IPS-15b (cell line): ENCODE measurements around the gene VSIG1.

Experiments
- H3K27me3 ChIP-seq: one replicate; pipeline ENCODE4 v1.6.1; 2013; ENCODE audit warnings: low read length; ENCODE audit not compliant: control insufficient read depth, insufficient read depth
- H3K36me3 ChIP-seq: one replicate; pipeline ENCODE4 v1.6.1; 2013; ENCODE audit warnings: low read length; ENCODE audit not compliant: control insufficient read depth, insufficient read depth
- H3K4me1 ChIP-seq: one replicate; pipeline ENCODE4 v1.6.1; 2013; ENCODE audit warnings: mild to moderate bottlenecking, low read length; ENCODE audit not compliant: control insufficient read depth, insufficient read depth
- H3K4me3 ChIP-seq: one replicate; pipeline ENCODE4 v1.5.1; 2013; ENCODE audit warnings: low read depth, low read length
- H3K9ac ChIP-seq: one replicate; pipeline ENCODE4 v1.6.1; 2013; ENCODE audit warnings: low read depth, mild to moderate bottlenecking, low read length
- H3K9me3 ChIP-seq: one replicate; pipeline ENCODE4 v1.6.1; 2013; ENCODE audit warnings: mild to moderate bottlenecking, low read length; ENCODE audit not compliant: control insufficient read depth, insufficient read depth

The VSIG1 gene

GRCh38 chrX:108044554-108045256, at the start of gene VSIG1:
TSS of gene VSIG1 (plus strand) at chrX:108045065. CDS start at chrX:108045131, 66 bp downstream.
- H3K9ac ChIP-seq = no peak within 1 kb of the TSS
- H3K4me1 ChIP-seq = no peaks in the 10 kb centered on the region
- H3K27me3 ChIP-seq = no peaks in the 10 kb centered on the region
- no peaks in the 10 kb centered on the region for H3K9me3 ChIP-seq
- H3K4me3 ChIP-seq = no peak within 1 kb of the TSS
- H3K36me3 ChIP-seq = no peaks in the 10 kb centered on the region

- Histone ChIP-seq H3K9ac (no peak overlapping the region), H3K36me3 (peaks cover 9% of the 10 kb centered on the region), H3K4me1 (peaks cover 2% of the 10 kb centered on the region), H3K9me3 (no peaks in the 10 kb centered on the region), H3K27me3 (no peaks in the 10 kb centered on the region), H3K4me3 (no peak overlapping the region)
Measured at GRCh38 chrX:107996124-107996523, 48.7 kb upstream of the VSIG1 start.

GRCh38 chrX:108000751-108001150, 44.1 kb upstream of the VSIG1 start:
- Histone ChIP-seq H3K9me3 (no peaks in the 10 kb centered on the region), H3K4me1 (peaks cover 2% of the 10 kb centered on the region), H3K4me3 (no peak overlapping the region), H3K27me3 (no peaks in the 10 kb centered on the region), H3K36me3 (no peaks in the 10 kb centered on the region), H3K9ac (no peak overlapping the region)

- H3K36me3 ChIP-seq = no peaks in the 10 kb centered on the region
- no peak overlapping the region for H3K4me3 ChIP-seq
- H3K27me3 ChIP-seq = no peaks in the 10 kb centered on the region
- H3K9me3 ChIP-seq = no peaks in the 10 kb centered on the region
- peaks cover 2% of the 10 kb centered on the region for H3K4me1 ChIP-seq
- no peak overlapping the region for H3K9ac ChIP-seq
Measured at GRCh38 chrX:108001218-108001814, 43.5 kb upstream of the VSIG1 start.

GRCh38 chrX:108018656-108019381, 26.0 kb upstream of the VSIG1 start:
- Histone ChIP-seq H3K4me1 (peaks cover 4% of the 10 kb centered on the region), H3K4me3 (no peak overlapping the region), H3K27me3 (no peaks in the 10 kb centered on the region), H3K9me3 (no peaks in the 10 kb centered on the region), H3K9ac (no peak overlapping the region), H3K36me3 (no peaks in the 10 kb centered on the region)

- Histone ChIP-seq H3K4me3 (no peak overlapping the region), H3K27me3 (no peaks in the 10 kb centered on the region), H3K4me1 (peaks cover 4% of the 10 kb centered on the region)
Measured at GRCh38 chrX:108019382-108019875, 25.4 kb upstream of the VSIG1 start.

GRCh38 chrX:108020631-108021030, 24.2 kb upstream of the VSIG1 start:
- no peaks in the 10 kb centered on the region for H3K27me3 ChIP-seq
- H3K4me3 ChIP-seq = no peak overlapping the region
- peaks cover 4% of the 10 kb centered on the region for H3K4me1 ChIP-seq
- no peak overlapping the region for H3K9ac ChIP-seq
- H3K9me3 ChIP-seq = no peaks in the 10 kb centered on the region
- H3K36me3 ChIP-seq = no peaks in the 10 kb centered on the region

More at GRCh38 chrX:108019382-108019875, 25.4 kb upstream of the VSIG1 start:
- Histone ChIP-seq H3K9me3 (no peaks in the 10 kb centered on the region), H3K36me3 (no peaks in the 10 kb centered on the region), H3K9ac (no peak overlapping the region)

GRCh38 chrX:108022491-108023089, 22.3 kb upstream of the VSIG1 start:
- H3K9ac ChIP-seq = no peak overlapping the region
- no peaks in the 10 kb centered on the region for H3K27me3 ChIP-seq
- H3K4me3 ChIP-seq = no peak overlapping the region
- H3K36me3 ChIP-seq = no peaks in the 10 kb centered on the region
- H3K9me3 ChIP-seq = no peaks in the 10 kb centered on the region
- H3K4me1 ChIP-seq = peaks cover 4% of the 10 kb centered on the region

GRCh38 chrX:108025376-108025775, 19.5 kb upstream of the VSIG1 start:
- H3K36me3 ChIP-seq = no peaks in the 10 kb centered on the region
- no peaks in the 10 kb centered on the region for H3K4me1 ChIP-seq
- H3K9ac ChIP-seq = no peak overlapping the region
- H3K9me3 ChIP-seq = no peaks in the 10 kb centered on the region
- H3K27me3 ChIP-seq = no peaks in the 10 kb centered on the region
- no peak overlapping the region for H3K4me3 ChIP-seq

GRCh38 chrX:108025954-108026600, 18.8 kb upstream of the VSIG1 start:
- Histone ChIP-seq H3K9me3 (no peaks in the 10 kb centered on the region), H3K9ac (no peak overlapping the region), H3K4me3 (no peak overlapping the region), H3K27me3 (no peaks in the 10 kb centered on the region), H3K4me1 (no peaks in the 10 kb centered on the region), H3K36me3 (no peaks in the 10 kb centered on the region)

GRCh38 chrX:108028854-108029253, 16.0 kb upstream of the VSIG1 start:
- Histone ChIP-seq H3K9ac (no peak overlapping the region), H3K9me3 (no peaks in the 10 kb centered on the region), H3K4me1 (no peaks in the 10 kb centered on the region), H3K36me3 (no peaks in the 10 kb centered on the region), H3K27me3 (no peaks in the 10 kb centered on the region), H3K4me3 (no peak overlapping the region)
